ENCODE measurements around the gene TRIM50. TPM values are rescaled to one million over a fixed set of nuclear protein-coding genes. Genes with fewer than 3 reads are reported as not detected.

Gene TRIM50
- total and polyA plus RNA-seq, 2 experiments from 2014 or later: 0.10 TPM; not detected in 1

- no peak overlapping the region for H2AFZ ChIP-seq
- H3K9me2 ChIP-seq (ENCODE audit: insufficient read depth): no peaks in the 10 kb centered on the region
- H3K27ac Mint-ChIP-seq: no peak overlapping the region
- no peaks in the 10 kb centered on the region for H3K36me3 Mint-ChIP-seq (ENCODE audit: low read depth)
- no peaks in the 10 kb centered on the region for H3K79me2 ChIP-seq (replicated peaks; ENCODE audit: insufficient read depth)
- no peak for TF ChIP-seq STAT1 (IDR thresholded peaks at IDR 0.05; ENCODE audit: unreplicated experiment)
- no peak for TF ChIP-seq ZNF331 (CRISPR knock-in tag; IDR thresholded peaks at IDR 0.05; ENCODE audit: low read depth)
- no peak for TF ChIP-seq ETS1 (IDR thresholded peaks at IDR 0.05)
- TF ChIP-seq POLR2AphosphoS5 (IDR thresholded peaks at IDR 0.05; ENCODE audit: low read depth): no peak
- no peak for TF ChIP-seq EZH2phosphoT487 (IDR thresholded peaks at IDR 0.05; ENCODE audit: unreplicated experiment)
- TF ChIP-seq CTCF (conservative IDR thresholded peaks at IDR 0.05; ENCODE audit: low read depth in 2 of 2): no peak
- no peak for TF ChIP-seq EZH2 (IDR thresholded peaks at IDR 0.05; ENCODE audit: low read depth, unreplicated experiment)
- H3K4me1 ChIP-seq (ENCODE audit: insufficient read depth): no peaks in the 10 kb centered on the region
- H3K27me3 ChIP-seq (ENCODE audit: insufficient read depth): no peaks in the 10 kb centered on the region
- peaks cover 2% of the 10 kb centered on the region; the same call in 1 of the 3 replicates for H3K4me1 Mint-ChIP-seq
- no peaks in the 10 kb centered on the region for H3K36me3 ChIP-seq (ENCODE audit: insufficient read depth)
- H3F3A ChIP-seq (replicated peaks; ENCODE audit: low read depth): no peaks in the 10 kb centered on the region
- ATAC-seq: no peak
- H3K4me3 Mint-ChIP-seq: no peak overlapping the region
- H3K9me3 Mint-ChIP-seq: no peaks in the 10 kb centered on the region
- H3K4me3 ChIP-seq: no peak overlapping the region
- peaks cover 9% of the 10 kb centered on the region for H3K27me3 Mint-ChIP-seq (ENCODE audit: insufficient read depth, low read depth, poor library complexity)
- no peak overlapping the region for H3K4me2 ChIP-seq
- DNase-seq (ENCODE audit: low spot score): no peak
- no peak overlapping the region for H3K27ac ChIP-seq (ENCODE audit: low read depth)
- no peaks in the 10 kb centered on the region for H4K20me1 ChIP-seq (replicated peaks; ENCODE audit: insufficient read depth)
These were observed 38.2 kb upstream of the TRIM50 start for GRCh38 chr7:73366127-73366526.

- Mint-ChIP-seq H3K27ac (no peak overlapping the region), H3K36me3 (ENCODE audit: low read depth) (no peaks in the 10 kb centered on the region), H3K4me3 (no peak overlapping the region), H3K9me3 (no peaks in the 10 kb centered on the region), H3K27me3 (ENCODE audit: insufficient read depth, low read depth, poor library complexity) (peaks cover 9% of the 10 kb centered on the region), H3K4me1 (peaks cover 2% of the 10 kb centered on the region; the same call in 1 of the 3 replicates)
- H3K4me2 ChIP-seq: no peak overlapping the region
- no peaks in the 10 kb centered on the region for H4K20me1 ChIP-seq (replicated peaks; ENCODE audit: insufficient read depth)
- H3K9me2 ChIP-seq (ENCODE audit: insufficient read depth): no peaks in the 10 kb centered on the region
- no peaks in the 10 kb centered on the region for H3K79me2 ChIP-seq (replicated peaks; ENCODE audit: insufficient read depth)
- no peaks in the 10 kb centered on the region for H3F3A ChIP-seq (replicated peaks; ENCODE audit: low read depth)
- no peak overlapping the region for H3K27ac ChIP-seq (ENCODE audit: low read depth)
- no peak for ATAC-seq
- no peak overlapping the region for H2AFZ ChIP-seq
- no peaks in the 10 kb centered on the region for H3K4me1 ChIP-seq (ENCODE audit: insufficient read depth)
- no peaks in the 10 kb centered on the region for H3K36me3 ChIP-seq (ENCODE audit: insufficient read depth)
- no peak overlapping the region for H3K4me3 ChIP-seq
- DNase-seq (ENCODE audit: low spot score): no peak
- H3K27me3 ChIP-seq (ENCODE audit: insufficient read depth): no peaks in the 10 kb centered on the region
- no peak for TF ChIP-seq EZH2phosphoT487 (IDR thresholded peaks at IDR 0.05; ENCODE audit: unreplicated experiment)
- TF ChIP-seq REST (IDR thresholded peaks at IDR 0.05; ENCODE audit: unreplicated experiment): no peak
- TF ChIP-seq ETS1 (IDR thresholded peaks at IDR 0.05): no peak
- no peak for TF ChIP-seq ZNF331 (CRISPR knock-in tag; IDR thresholded peaks at IDR 0.05; ENCODE audit: low read depth)
- TF ChIP-seq ZNF114 (CRISPR knock-in tag; IDR thresholded peaks at IDR 0.05): no peak
- TF ChIP-seq CREB1 (CRISPR knock-in tag; IDR thresholded peaks at IDR 0.05; ENCODE audit: low read depth): no peak
These were observed 36.3 kb upstream of the TRIM50 start for GRCh38 chr7:73364006-73364728.

Measured in GM23338 (cell line).